SK-N-SH (cell line): ENCODE results near the gene BMP2K. TPM values are rescaled to one million over a fixed set of nuclear protein-coding genes. Genes with fewer than 3 reads are reported as not detected.

Source experiments
- CTCF ChIA-PET: fragments of 300-600, 350-600 bp; formaldehyde crosslinking; extraction: SDS; loops from one replicate; lab custom pipeline; 2021; lab: Yijun Ruan, JAX
- POLR2A ChIA-PET: fragments of 350-600 bp; sonication (Branson Sonifier 250); formaldehyde crosslinking; extraction: SDS; loops from one replicate; lab custom pipeline; 2020; ENCODE audit warnings: antibody characterized with exemption, inconsistent platforms; lab: Yijun Ruan, JAX
- DNase-seq: peaks from one replicate; pipeline ENCODE4 v3.0.0; 2012
- H2AFZ ChIP-seq: fragments of 200-600 bp; sonication (generic); 2 replicates; pipeline ENCODE4 v1.8.1; 2016; ENCODE audit warnings: antibody characterized with exemption, mild to moderate bottlenecking, low read depth
- H3F3A ChIP-seq: fragments of 200-600 bp; sonication (generic); replicated peaks from 2 replicates; pipeline ENCODE3; 2016; ENCODE audit warnings: antibody characterized with exemption, mild to moderate bottlenecking; ENCODE audit not compliant: insufficient read depth
- H3K27ac ChIP-seq, 2 experiments: fragments of 200-500 bp in 1 of 2; fragments of 200-600 bp in 1 of 2; sonication (Bioruptor generic) in 1 of 2; sonication (generic), shearing (Covaris generic) in 1 of 2; 2 replicates each; pipeline versions ENCODE4 v1.5.1 to v1.6.1; 2014 to 2016; ENCODE audit warnings: low read depth in 2 of 2, inconsistent platforms in 1 of 2, low read length in 1 of 2, mild to moderate bottlenecking in 1 of 2, mixed read lengths in 1 of 2
- H3K27me3 ChIP-seq: fragments of 200-600 bp; sonication (generic), shearing (Covaris generic); 2 replicates; pipeline ENCODE4 v1.6.1; 2016; ENCODE audit warnings: mixed run types; ENCODE audit not compliant: insufficient read depth
- H3K36me3 ChIP-seq, 2 experiments: fragments of 200-500 bp in 1 of 2; fragments of 200-600 bp in 1 of 2; sonication (Bioruptor generic) in 1 of 2; sonication (generic) in 1 of 2; replicated peaks in 1 of 2; 2 replicates each; pipeline versions ENCODE3 to v1.5.1; 2014 to 2016; ENCODE audit warnings: low read length in 1 of 2, mild to moderate bottlenecking in 1 of 2; ENCODE audit not compliant: insufficient read depth in 2 of 2, control insufficient read depth in 1 of 2
- H3K4me1 ChIP-seq, 2 experiments: fragments of 200-500 bp in 1 of 2; fragments of 200-600 bp in 1 of 2; sonication (Bioruptor generic) in 1 of 2; sonication (generic), shearing (Covaris generic) in 1 of 2; 2 replicates each; pipeline versions ENCODE4 v1.5.1 to v1.6.1; 2014 to 2016; ENCODE audit warnings: low read depth in 1 of 2, low read length in 1 of 2, mixed run types in 1 of 2; ENCODE audit not compliant: insufficient read depth in 2 of 2, control insufficient read depth in 1 of 2
- H3K4me2 ChIP-seq: fragments of 200-600 bp; sonication (generic), shearing (Covaris generic); 2 replicates; pipeline ENCODE4 v1.6.1; 2017; ENCODE audit warnings: mixed run types
- H3K4me3 ChIP-seq, 2 experiments: fragments of 200-500 bp in 1 of 2; fragments of 200-600 bp in 1 of 2; sonication (Bioruptor generic) in 1 of 2; sonication (generic), shearing (Covaris generic) in 1 of 2; 2 replicates each; pipeline versions ENCODE4 v1.5.1 to v1.8.1; 2014 to 2016; ENCODE audit warnings: low read depth in 2 of 2, inconsistent platforms in 1 of 2, low read length in 1 of 2, mild to moderate bottlenecking in 1 of 2, mixed read lengths in 1 of 2, moderate library complexity in 1 of 2
- H3K79me2 ChIP-seq: fragments of 200-600 bp; sonication (generic); 2 replicates; pipeline ENCODE4 v1.8.1; 2017; ENCODE audit warnings: mild to moderate bottlenecking; ENCODE audit not compliant: insufficient read depth
- H3K9ac ChIP-seq: fragments of 200-600 bp; sonication (generic); 2 replicates; pipeline ENCODE4 v1.6.1; 2017; ENCODE audit warnings: mixed run types
- H3K9me2 ChIP-seq: fragments of 200-600 bp; sonication (generic); 2 replicates; pipeline ENCODE4 v1.6.1; 2017; ENCODE audit warnings: mixed run types
- H3K9me3 ChIP-seq: fragments of 200-600 bp; sonication (generic); 2 replicates; pipeline ENCODE4 v1.6.1; 2017; ENCODE audit warnings: mixed run types, mild to moderate bottlenecking, moderate library complexity
- H4K20me1 ChIP-seq: fragments of 200-600 bp; sonication (generic); 2 replicates; pipeline ENCODE4 v1.6.1; 2017; ENCODE audit warnings: mild to moderate bottlenecking, mixed run types; ENCODE audit not compliant: insufficient read depth
- CTCF ChIP-seq: fragments of 200-600 bp; sonication (generic); IDR thresholded peaks from 2 replicates; pipeline ENCODE4 v1.6.1; 2017; ENCODE audit warnings: antibody characterized with exemption, mild to moderate bottlenecking, moderate library complexity
- ELF1 ChIP-seq: IDR thresholded peaks from 2 replicates; pipeline ENCODE4 v1.4.0; 2012
- FOXJ3 ChIP-seq: sonication (generic); formaldehyde crosslinking; IDR thresholded peaks from 2 replicates; pipeline ENCODE4 v1.5.1; 2020; ENCODE audit warnings: mild to moderate bottlenecking, missing genetic modification reagents
- NRF1 ChIP-seq: IDR thresholded peaks from 2 replicates; pipeline ENCODE4 v1.6.1; 2012; ENCODE audit warnings: low read depth, mild to moderate bottlenecking, low read length
- PBX3 ChIP-seq: IDR thresholded peaks from 2 replicates; pipeline ENCODE4; 2012
- POLR2AphosphoS5 ChIP-seq: IDR thresholded peaks from 2 replicates; pipeline ENCODE4 v1.6.1; 2012; ENCODE audit warnings: low read depth, low read length
- SIN3A ChIP-seq: IDR thresholded peaks from 2 replicates; pipeline ENCODE4 v1.6.1; 2012; ENCODE audit warnings: low read depth, mild to moderate bottlenecking, low read length, moderate library complexity, borderline replicate concordance
- SMC3 ChIP-seq: IDR thresholded peaks from 2 replicates; pipeline ENCODE4 v1.6.1; 2012; ENCODE audit warnings: low read depth, low read length, improper control_type of control experiment
- ZBTB33 ChIP-seq: IDR thresholded peaks from 2 replicates; pipeline ENCODE4 v1.4.0; 2012; ENCODE audit warnings: low read depth, borderline replicate concordance
- WGBS: methylation state at CpG from one replicate; pipeline ENCODE4 v1.1.6; 2017; ENCODE audit warnings: low lambda C conversion rate; 5-methylcytosine and 5-hydroxymethylcytosine counted together
- polyA plus RNA-seq, 3 experiments: library from polyadenylated mRNA; depleted of rRNA; stranded (reverse); fragments of >200 nt; gene quantifications; 2 replicates each; pipeline ENCODE4 v1.2.3, GENCODE V29; 2012

BMP2K gene
- polyA plus RNA-seq, 1 of the 3 experiments (the other 2 are of a cell fraction): 7.2 TPM

- no peak overlapping the region for H2AFZ ChIP-seq
- WGBS: 97% methylated on average over 2 of the region's 2 CpGs
These were observed 33.9 kb upstream of the BMP2K start for GRCh38 chr4:78742300-78742699.

More at GRCh38 chr4:78742300-78742699, 33.9 kb upstream of the BMP2K start:
- Histone ChIP-seq H3K79me2 (no peaks in the 10 kb centered on the region), H3K27me3 (no peaks in the 10 kb centered on the region), H3K9ac (no peak overlapping the region), H4K20me1 (no peaks in the 10 kb centered on the region), H3K9me3 (no peaks in the 10 kb centered on the region), H3K9me2 (no peaks in the 10 kb centered on the region), H3K27ac (no peak overlapping the region), H3F3A (no peaks in the 10 kb centered on the region), H3K4me2 (no peak overlapping the region), H3K4me3 (no peak overlapping the region), H3K4me1 (no peaks in the 10 kb centered on the region), H3K36me3 (no peaks in the 10 kb centered on the region)
- ChIA-PET POLR2A (interaction anchor here (0.6 kb wide), 1 partner anchor 14 kb away, joined by 5 read pairs; no protein-coding TSS in a partner anchor), CTCF (interaction anchor here (0.9 kb wide), 1 partner anchor 73 kb away, joined by 3 read pairs; no protein-coding TSS in a partner anchor)
- no peak for DNase-seq
- no peak for TF ChIP-seq SMC3
- TF ChIP-seq NRF1: no peak
- no peak for TF ChIP-seq FOXJ3
- TF ChIP-seq POLR2AphosphoS5: no peak
- TF ChIP-seq CTCF: no peak
- no peak for TF ChIP-seq PBX3
- no peak for TF ChIP-seq ELF1
- TF ChIP-seq SIN3A: no peak
- no peak for TF ChIP-seq ZBTB33
